Ascending aorta (tissue), 2 donors: Measurements from ENCODE around the gene OR10AD1. TPM values are rescaled to one million over a fixed set of nuclear protein-coding genes. Genes with fewer than 3 reads are reported as not detected.
A peak's percentile ranks its signal among the peaks of the same experiment; 100 is the strongest.

ENCODE experiments used
- DNase-seq, 2 donors: peaks; one replicate each; pipeline ENCODE4 v3.0.0-alpha.2; 2019; ENCODE audit warnings: low spot score in 2 of 2
- H3K27ac ChIP-seq, 2 donors: fragments of 200-600 bp; sonication (generic); one replicate each; pipeline ENCODE4 v1.5.1; 2016 to 2017; ENCODE audit warnings: mild to moderate bottlenecking in 1 of 2
- H3K27me3 ChIP-seq: fragments of 200-600 bp; sonication (generic); one replicate; pipeline ENCODE4 v1.5.1; 2017
- H3K36me3 ChIP-seq, 2 donors: fragments of 200-600 bp; sonication (generic); one replicate each; pipeline ENCODE4 v1.5.1; 2016
- H3K4me1 ChIP-seq, 2 donors: fragments of 200-600 bp; sonication (generic); one replicate each; pipeline ENCODE4 v1.5.1; 2016 to 2017; ENCODE audit warnings: mild to moderate bottlenecking in 1 of 2
- H3K4me3 ChIP-seq, 2 donors: fragments of 200-600 bp; sonication (generic); one replicate each; pipeline ENCODE4 v1.5.1; 2016 to 2017; ENCODE audit warnings: mild to moderate bottlenecking in 1 of 2
- H3K9me3 ChIP-seq, 2 donors: fragments of 200-600 bp; sonication (generic); one replicate each; pipeline ENCODE4 v1.5.1; 2016
- CTCF ChIP-seq, 3 experiments: fragments of 200-600 bp in 2 of 3; fragments of 450-650 bp in 1 of 3; sonication (generic) in 2 of 3; IDR thresholded peaks; one replicate each; pipeline ENCODE4 v1.5.1; 2016 to 2019; ENCODE audit warnings: antibody characterized with exemption in 3 of 3, mild to moderate bottlenecking in 1 of 3, moderate library complexity in 1 of 3
- intact Hi-C: fragments of 100-400 bp; cut with DNase I; formaldehyde crosslinking; loops from one replicate; pipeline ENCODE4 v1.15.1; 2023
- total RNA-seq: library from RNA; depleted of rRNA; stranded (reverse); fragments of >200 nt; gene quantifications from one replicate; pipeline ENCODE4 v1.1.0, GENCODE V29; 2016

Gene OR10AD1
- total RNA-seq, 1 donor from 2014 or later = not detected

DNA sequence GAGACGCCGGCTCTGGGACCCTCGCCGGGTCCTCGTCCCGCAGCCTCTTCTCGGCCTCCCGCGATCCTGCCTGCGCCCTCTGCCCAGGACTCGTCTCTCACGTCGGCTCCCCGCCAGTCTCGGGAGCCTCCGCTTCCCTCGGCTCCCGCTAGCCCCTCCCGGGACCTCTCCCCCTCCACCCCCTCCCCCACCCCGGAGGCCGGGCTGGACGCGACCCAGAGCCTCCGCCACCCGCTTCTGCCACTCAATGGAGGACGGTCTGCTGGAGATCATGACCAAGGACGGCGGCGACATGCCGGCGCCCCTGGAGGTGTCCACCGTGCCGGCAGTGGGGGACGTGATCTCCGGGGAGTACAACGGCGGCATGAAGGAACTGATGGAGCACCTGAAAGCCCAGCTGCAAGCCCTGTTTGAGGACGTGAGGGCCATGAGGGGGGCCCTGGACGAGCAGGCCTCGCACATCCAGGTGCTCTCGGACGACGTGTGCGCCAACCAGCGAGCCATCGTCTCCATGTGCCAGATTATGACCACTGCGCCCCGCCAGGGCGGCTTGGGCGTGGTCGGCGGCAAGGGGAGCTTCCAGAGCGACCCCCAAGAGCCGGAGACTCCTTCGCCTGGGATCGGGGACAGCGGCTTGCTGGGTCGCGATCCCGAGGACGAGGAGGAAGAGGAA lies 19.1 kb downstream of the OR10AD1 start:
- H3K36me3 ChIP-seq = no peaks in the 10 kb centered on the region
- TF ChIP-seq CTCF (IDR thresholded peaks at IDR 0.05) = no peak
- H3K4me3 ChIP-seq = peak overlapping the region; percentile 74 to 89
- peak overlapping the region; percentile 55 to 70 for H3K27ac ChIP-seq
- H3K9me3 ChIP-seq = no peaks in the 10 kb centered on the region
- no peak for DNase-seq
- H3K27me3 ChIP-seq = no peaks in the 10 kb centered on the region
- intact Hi-C loops = loop anchor here (1.0 to 10.0 kb wide), 4 partner anchors 14 to 809 kb away; partner anchors contain the start of genes ASB8 and TMEM106C
- H3K4me1 ChIP-seq = peaks cover 4 to 8% of the 10 kb centered on the region in 2 donors

GRCh38 chr12:48183091-48183875 lies 19.8 kb downstream of the OR10AD1 start, which contains the start of gene CCDC184:
Gene CCDC184 (plus strand): TSS chr12:48183644. CDS start chr12:48184123, 479 bp downstream.
- H3K4me3 ChIP-seq = peak within 1 kb of the TSS; percentile 74 to 89
- peak; percentile 41 to 58 (median 47) for TF ChIP-seq CTCF (IDR thresholded peaks at IDR 0.05)
- H3K27me3 ChIP-seq = no peaks in the 10 kb centered on the region
- peak within 1 kb of the TSS; percentile 55 to 70 for H3K27ac ChIP-seq
- H3K9me3 ChIP-seq = no peaks in the 10 kb centered on the region
- H3K4me1 ChIP-seq = peaks cover 4 to 8% of the 10 kb centered on the region in 2 donors
- intact Hi-C loops = loop anchor here (1.0 to 10.0 kb wide), 4 partner anchors 15 to 808 kb away; partner anchors contain the start of genes ASB8 and TMEM106C
- no peaks in the 10 kb centered on the region for H3K36me3 ChIP-seq
- DNase-seq = peak in 1 of 2 donors; percentile 87

DNA sequence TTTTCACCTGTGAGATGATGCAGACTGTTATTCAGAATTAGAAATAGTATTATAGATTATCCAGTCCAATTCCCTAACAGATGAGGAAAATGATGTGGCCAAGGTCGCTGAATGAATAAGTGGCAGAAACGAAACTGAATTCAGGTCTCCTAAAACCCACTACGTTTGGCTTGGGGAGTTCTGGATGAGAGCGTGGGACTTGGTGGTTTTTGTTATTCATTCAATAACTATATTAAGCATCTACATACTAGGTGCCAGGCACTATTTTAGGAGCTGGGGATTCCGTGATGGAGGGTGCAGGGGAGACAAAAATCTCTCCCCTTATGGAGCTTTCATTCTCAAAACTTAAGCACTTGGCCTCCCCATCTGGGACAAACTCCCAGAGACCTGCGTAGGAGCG lies 20.5 kb downstream of the OR10AD1 start:
- no peak for TF ChIP-seq CTCF (IDR thresholded peaks at IDR 0.05)
- peak overlapping the region; percentile 74 to 89 for H3K4me3 ChIP-seq
- intact Hi-C loops = loop anchor here (1.0 to 10.0 kb wide), 4 partner anchors 16 to 808 kb away; partner anchors contain the start of genes ASB8 and TMEM106C
- no peaks in the 10 kb centered on the region for H3K27me3 ChIP-seq
- no peaks in the 10 kb centered on the region for H3K9me3 ChIP-seq
- H3K36me3 ChIP-seq = no peaks in the 10 kb centered on the region
- H3K4me1 ChIP-seq = peaks cover 4 to 8% of the 10 kb centered on the region in 2 donors
- DNase-seq = no peak
- peak overlapping the region; percentile 55 to 70 for H3K27ac ChIP-seq

DNA sequence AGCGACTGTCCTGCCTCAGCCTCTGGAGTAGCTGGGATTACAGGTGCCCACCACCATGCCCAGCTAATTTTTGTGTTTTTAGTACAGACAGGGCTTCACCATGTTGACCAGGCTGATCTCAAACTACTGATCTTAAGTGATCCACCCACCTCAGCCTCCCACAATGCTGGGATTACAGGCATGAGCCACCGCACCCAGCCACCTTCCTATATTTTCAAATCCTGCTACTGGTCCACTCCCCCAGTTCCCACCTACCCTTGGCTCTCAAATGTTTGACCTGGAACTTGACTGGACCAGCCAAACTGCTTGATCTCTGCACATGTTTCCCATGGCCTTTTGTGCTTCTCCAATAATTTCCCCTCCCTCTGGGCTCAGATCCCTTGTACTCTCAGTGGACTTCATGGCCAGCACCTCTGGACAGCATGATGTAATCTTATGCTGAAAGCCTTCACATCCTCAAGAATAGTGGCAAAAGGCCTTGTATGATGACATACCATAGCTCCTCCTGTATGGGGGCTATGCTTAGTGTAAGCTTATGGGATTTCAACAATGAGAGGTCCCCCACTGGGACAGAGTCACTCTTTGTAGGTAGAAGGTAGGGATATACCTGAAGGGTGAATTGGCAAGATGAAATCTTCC lies 22.1 kb downstream of the OR10AD1 start:
- no peak overlapping the region for H3K4me3 ChIP-seq
- no peaks in the 10 kb centered on the region for H3K36me3 ChIP-seq
- TF ChIP-seq CTCF (IDR thresholded peaks at IDR 0.05) = no peak
- peaks cover 4 to 8% of the 10 kb centered on the region in 2 donors for H3K4me1 ChIP-seq
- no peak overlapping the region for H3K27ac ChIP-seq
- intact Hi-C loops = loop anchor here (10.0 kb wide), 2 partner anchors 216 to 806 kb away; partner anchors contain the start of gene TMEM106C
- H3K27me3 ChIP-seq = no peaks in the 10 kb centered on the region
- DNase-seq = no peak
- no peaks in the 10 kb centered on the region for H3K9me3 ChIP-seq

- intact Hi-C loops = loop anchor here (10.0 kb wide), 2 partner anchors 216 to 806 kb away; partner anchors contain the start of gene TMEM106C
- H3K27me3 ChIP-seq = no peaks in the 10 kb centered on the region
Observed at GRCh38 chr12:48180424-48180823, 22.7 kb downstream of the OR10AD1 start.

More at GRCh38 chr12:48180424-48180823, 22.7 kb downstream of the OR10AD1 start:
- H3K4me3 ChIP-seq = no peak overlapping the region
- no peak for TF ChIP-seq CTCF (IDR thresholded peaks at IDR 0.05)
- no peaks in the 10 kb centered on the region for H3K36me3 ChIP-seq
- peaks cover 4 to 8% of the 10 kb centered on the region in 2 donors for H3K4me1 ChIP-seq
- H3K27ac ChIP-seq = no peak overlapping the region
- H3K9me3 ChIP-seq = no peaks in the 10 kb centered on the region
- no peak for DNase-seq
